ENCODE results near the gene SLC7A7.
"Not testable (repeated sequence)": the region's sequence is repeated elsewhere in the genome, so short reads cannot be mapped to it uniquely, and the experiment has no call there.

SLC7A7 gene

GRCh38 chr14:22814941-22815713, at the start of gene SLC7A7:
TSS of gene SLC7A7 (minus strand) at chr14:22815435. CDS start at chr14:22813398, 2,037 bp downstream.
- no peak for DNase-seq

- DNase-seq = no peak
Observed at GRCh38 chr14:22864979-22865378, 49.7 kb upstream of the SLC7A7 start.

GRCh38 chr14:22861651-22862050, 46.4 kb upstream of the SLC7A7 start:
- no peak for DNase-seq

DNA sequence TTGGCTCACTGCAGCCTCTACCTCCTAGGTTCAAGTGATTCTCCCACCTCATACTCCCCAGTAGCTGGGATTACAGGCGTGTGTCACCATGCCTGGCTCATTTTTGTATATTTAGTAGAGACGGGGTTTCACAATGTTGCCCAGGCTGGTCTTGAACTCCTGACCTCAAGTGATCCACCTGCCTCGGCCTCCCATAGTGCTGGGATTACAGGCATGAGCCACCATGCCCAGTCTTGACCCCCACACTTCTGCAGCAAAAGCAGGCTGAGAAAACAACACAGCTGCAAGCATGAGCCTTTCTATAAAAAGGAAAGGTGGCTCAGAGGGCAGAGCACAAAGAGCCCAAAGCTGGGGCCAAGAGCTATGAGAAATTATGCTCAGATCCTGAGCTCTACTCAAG, 45.1 kb upstream of the SLC7A7 start:
- DNase-seq = not testable (repeated sequence)

- no peak for DNase-seq
Observed at GRCh38 chr14:22856428-22856827, 41.2 kb upstream of the SLC7A7 start.

DNA sequence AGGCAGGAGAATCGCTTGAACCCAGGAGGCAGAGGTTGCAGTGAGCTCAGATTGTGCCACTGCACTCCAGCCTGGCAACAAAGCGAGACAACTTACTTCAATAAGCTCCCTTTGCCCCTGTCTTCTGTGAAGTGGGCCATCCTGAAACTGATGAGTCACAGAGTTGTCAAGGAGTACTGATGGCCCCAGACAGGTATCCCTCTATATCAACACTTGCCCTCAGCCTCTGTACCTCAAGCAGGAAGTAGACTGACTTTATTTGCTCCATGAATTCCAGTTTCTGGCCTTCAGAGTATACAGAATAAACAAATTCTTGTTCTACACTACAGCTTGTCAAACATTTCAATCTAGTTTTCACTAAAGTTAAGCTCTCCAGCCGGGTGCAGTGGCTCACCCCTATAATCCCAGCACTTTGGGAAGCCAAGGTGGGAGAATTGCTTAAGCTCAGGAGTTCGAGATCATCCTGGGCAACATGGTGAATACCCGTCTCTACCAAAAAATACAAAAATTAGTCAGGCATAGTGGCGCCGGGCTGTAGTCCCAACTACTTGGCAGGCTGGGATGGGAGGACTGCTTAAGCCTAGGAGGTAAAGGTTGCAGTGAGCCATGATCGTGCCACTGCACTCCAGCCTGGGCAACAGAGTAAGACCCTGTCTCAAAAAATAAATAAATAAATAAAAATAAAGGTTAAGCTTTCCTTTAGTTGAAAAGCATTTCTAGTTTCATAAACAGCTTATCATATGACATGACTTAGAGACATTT, 39.9 kb upstream of the SLC7A7 start:
- no peak for DNase-seq

DNA sequence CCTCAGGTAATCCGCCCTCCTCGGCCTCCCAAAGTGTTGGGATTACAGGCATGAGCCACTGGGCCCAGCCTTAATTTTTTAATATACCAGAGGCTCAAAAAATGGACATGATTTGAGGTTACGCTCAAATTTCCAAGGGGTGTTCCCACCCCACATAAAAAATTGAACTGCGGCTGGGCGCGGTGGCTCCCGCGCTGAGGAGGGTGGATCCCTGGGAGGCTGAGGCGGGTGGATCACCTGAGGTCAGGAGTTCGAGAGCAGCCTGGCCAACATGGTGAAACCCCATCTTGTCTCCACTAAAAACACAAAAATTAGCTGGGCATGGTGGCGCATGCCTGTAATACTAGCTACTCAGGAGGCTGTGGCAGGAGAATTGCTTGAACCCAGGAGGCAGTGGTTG, 39.1 kb upstream of the SLC7A7 start:
- not testable (repeated sequence) for DNase-seq

DNA sequence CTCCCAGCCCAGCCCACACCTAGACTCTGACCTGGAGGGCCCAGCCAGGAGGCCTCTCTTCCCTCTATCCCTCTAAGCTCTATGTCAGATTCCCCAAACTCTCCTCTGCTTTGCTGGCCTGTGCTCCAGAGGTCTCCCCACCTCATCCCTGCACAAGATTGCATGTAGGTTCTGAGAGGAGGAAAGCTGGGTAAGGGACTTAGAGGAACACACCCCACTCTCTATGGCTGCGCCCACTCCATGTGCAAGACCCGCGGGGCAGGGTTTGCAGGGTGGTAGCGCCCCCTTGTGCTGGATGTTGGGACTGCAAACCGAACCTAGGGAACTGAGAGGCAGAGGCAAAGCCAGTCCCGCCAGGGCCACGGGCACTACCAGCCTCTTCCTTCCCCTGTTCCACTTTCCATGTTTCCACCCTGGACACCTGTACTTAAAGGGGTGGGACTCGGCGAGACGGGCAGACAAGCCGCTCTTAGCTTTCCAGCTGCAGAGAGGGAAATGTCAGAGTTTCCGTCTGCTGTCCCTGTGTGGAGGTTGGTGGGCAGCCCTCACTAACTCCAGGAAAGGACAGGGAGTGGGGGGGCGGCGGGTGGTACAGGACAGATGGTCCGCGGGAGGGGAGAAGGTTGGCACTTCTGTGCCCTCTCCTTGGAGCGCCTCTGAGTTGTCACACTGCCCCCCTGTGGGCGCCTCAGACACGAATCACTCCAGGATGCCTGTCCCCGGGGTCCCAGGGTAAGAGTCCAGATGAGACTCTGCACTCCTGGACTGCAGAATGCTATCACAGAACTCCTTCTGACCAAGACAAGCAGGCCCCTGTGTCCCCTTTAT, 37.9 kb upstream of the SLC7A7 start:
- DNase-seq = peak; percentile 85 to 92

GRCh38 chr14:22852599-22852939, 37.3 kb upstream of the SLC7A7 start:
- DNase-seq = no peak

DNA sequence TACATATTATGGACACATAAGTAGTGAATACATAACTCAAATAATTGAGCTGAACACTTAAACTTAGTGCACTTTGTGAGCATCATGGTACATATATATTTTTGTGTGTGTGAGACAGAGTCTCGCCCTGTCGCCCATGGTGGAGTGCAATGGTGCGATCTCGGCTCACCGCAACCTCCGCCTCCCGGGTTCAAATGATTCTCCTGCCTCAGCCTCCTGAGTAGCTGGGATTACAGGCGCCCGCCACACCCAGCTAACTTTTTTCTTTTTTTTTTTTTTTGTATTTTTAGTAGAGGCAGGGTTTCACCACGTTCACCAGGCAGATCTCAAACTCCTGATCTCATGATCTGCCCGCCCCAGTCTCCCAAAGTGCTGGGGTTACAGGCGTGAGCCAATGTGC, 36.9 kb upstream of the SLC7A7 start:
- DNase-seq = not testable (repeated sequence)

- DNase-seq = no peak
Observed at GRCh38 chr14:22850944-22851764, 35.9 kb upstream of the SLC7A7 start.

GRCh38 chr14:22849212-22849819, 34.1 kb upstream of the SLC7A7 start:
- DNase-seq = no peak

DNA sequence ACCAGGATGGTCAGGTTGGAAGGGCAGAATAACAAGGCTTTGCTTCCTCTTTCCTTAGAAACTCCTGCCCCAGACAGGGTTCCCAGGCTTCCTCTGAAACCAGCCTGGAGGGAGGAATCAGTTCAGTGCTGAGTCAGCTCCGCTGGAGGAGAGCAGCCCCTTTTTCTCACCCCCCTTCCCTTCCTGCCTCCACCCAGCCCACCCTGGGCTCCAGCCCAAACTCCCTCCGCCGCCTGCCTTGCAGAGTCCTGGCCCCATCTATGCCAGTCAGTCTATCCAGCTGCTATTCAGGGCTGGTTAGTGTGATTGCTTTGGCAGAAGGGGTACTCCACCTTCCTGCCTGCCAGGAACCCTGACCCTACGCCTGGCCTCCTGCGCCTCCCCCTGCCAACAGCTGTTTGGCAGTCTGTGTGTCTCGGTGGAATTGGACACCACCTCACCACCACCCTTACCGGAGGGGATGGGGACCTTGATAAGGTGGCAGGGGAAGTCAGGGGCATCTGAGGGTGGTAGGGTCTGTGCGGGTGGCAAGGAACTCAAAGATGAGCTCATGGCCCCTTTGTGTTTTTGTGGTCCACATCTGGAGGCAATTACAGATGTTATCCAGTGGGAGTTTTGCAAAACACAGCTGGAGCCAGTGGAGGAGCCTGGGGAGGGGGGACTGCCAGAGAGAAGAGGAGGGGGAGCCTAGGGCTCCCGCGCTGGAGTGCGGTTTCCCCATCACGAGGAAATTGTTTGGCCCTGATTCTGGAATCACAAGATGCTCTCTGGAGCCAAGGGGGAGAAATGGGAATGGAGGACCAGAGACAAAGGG, 33.3 kb upstream of the SLC7A7 start:
- no peak for DNase-seq

- no peak for DNase-seq
Observed at GRCh38 chr14:22847661-22848341, 32.6 kb upstream of the SLC7A7 start.

DNA sequence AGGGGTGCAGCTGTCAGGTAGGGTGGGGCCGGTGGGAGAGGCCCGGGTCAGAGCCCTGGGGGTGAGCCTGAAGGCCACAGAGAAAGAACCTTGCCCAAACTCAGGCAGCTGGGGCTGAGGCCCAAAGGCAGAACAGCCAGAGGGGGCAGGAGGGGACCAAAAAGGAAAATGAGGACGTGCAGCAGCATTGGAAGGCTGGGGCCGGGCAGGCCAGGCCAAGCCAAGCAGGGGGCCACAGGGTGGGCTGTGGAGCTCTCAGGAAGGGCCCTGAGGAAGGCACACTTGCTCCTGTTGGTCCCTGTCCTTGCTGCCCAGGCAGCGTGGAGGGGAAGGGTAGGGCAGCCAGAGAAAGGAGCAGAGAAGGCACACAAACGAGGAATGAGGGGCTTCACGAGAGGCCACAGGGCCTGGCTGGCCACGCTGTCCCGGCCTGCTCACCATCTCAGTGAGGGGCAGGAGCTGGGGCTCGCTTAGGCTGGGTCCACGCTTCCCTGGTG, 31.6 kb upstream of the SLC7A7 start:
- no peak for DNase-seq

DNA sequence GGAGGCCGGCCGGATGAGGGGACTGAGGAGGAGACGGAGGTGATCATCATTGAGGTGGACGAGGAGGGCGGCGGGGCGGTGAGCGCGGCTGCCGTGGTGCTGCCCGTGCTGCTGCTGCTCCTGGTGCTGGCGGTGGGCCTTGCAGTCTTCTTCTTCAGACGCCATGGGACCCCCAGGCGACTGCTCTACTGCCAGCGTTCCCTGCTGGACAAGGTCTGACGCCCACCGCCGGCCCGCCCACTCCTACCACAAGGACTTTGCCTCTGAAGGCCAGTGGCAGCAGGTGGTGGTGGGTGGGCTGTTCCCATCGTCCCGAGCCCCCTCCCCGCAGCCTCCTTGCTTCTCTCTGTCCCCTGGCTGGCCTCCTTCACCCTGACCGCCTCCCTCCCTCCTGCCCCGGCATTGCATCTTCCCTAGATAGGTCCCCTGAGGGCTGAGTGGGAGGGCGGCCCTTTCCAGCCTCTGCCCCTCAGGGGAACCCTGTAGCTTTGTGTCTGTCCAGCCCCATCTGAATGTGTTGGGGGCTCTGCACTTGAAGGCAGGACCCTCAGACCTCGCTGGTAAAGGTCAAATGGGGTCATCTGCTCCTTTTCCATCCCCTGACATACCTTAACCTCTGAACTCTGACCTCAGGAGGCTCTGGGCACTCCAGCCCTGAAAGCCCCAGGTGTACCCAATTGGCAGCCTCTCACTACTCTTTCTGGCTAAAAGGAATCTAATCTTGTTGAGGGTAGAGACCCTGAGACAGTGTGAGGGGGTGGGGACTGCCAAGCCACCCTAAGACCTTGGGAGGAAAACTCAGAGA, 30.8 kb upstream of the SLC7A7 start:
- DNase-seq = no peak

DNA sequence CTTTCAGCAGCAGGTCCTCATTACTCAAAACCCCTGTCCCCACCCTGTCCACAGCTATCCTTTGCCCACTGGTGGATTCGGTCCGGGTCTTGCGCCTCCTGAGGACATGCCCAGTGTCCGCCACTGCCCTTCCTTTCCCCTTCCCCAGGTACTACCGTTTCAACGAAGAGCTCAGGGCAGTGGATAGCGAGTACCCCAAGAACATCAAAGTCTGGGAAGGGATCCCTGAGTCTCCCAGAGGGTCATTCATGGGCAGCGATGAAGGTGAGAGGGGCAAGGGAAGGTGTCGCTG, 29.8 kb upstream of the SLC7A7 start:
- no peak for DNase-seq

DNA sequence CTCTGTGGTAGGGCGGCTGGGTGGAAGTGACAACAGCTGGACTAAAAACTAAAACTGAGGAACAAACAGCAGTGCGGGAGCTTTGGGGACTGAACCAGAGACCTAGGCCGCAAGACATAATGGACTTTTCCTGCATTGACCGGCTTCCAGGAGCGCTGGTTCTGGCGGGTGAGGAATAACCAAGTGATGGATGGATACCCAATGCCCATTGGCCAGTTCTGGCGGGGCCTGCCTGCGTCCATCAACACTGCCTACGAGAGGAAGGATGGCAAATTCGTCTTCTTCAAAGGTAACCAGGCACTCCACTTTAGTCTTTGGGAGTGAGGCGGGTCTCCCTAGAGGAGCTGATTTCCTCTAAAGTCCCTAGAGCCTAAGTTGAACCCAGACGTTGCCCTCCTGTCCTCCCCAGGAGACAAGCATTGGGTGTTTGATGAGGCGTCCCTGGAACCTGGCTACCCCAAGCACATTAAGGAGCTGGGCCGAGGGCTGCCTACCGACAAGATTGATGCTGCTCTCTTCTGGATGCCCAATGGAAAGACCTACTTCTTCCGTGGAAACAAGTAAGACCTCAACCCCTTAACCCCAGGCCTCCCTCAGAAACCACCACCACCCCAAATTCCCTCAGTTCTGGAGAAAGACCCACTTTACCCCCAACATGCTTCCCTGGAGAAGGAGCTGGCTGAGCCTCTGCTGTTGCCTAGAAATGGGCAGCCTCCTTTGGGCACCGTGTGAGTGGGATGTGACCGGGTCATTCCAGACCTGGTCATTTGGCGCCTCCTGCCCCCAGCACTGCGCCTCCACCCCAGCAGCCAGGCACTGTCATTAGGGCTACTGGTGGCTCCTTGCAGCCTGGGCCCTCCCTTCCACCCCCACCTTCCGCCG, 29.2 kb upstream of the SLC7A7 start:
- DNase-seq = no peak

Data from stimulated activated CD4-positive, alpha-beta T cell treated with anti-CD3 and anti-CD28 coated beads, Interleukin-4, amount 100 ng/mL, for 4 hours (primary cell).